HG02852 (cell line): ENCODE data around the gene SLC4A4.

Source experiments
- ATAC-seq: cut with Tn5 transposase; IDR thresholded peaks from one replicate; pipeline ENCODE4 v1.9.1; 2021; ENCODE audit warnings: mild to moderate bottlenecking, moderate library complexity; ENCODE audit not compliant: unreplicated experiment

Gene SLC4A4

GRCh38 chr4:71468116-71468710 lies 129.4 kb downstream of the SLC4A4 start:
- no peak for ATAC-seq

- no peak for ATAC-seq
Measured at GRCh38 chr4:71469541-71469940, 130.7 kb downstream of the SLC4A4 start.

- no peak for ATAC-seq
Measured at GRCh38 chr4:71470524-71470923, 131.7 kb downstream of the SLC4A4 start.

GRCh38 chr4:71472946-71473345 lies 134.1 kb downstream of the SLC4A4 start:
- no peak for ATAC-seq

- no peak for ATAC-seq
Measured at GRCh38 chr4:71473541-71474240, 134.9 kb downstream of the SLC4A4 start.

GRCh38 chr4:71474731-71475130 lies 135.9 kb downstream of the SLC4A4 start:
- ATAC-seq, result no peak

GRCh38 chr4:71476240-71476639 lies 137.4 kb downstream of the SLC4A4 start:
- ATAC-seq, result no peak

GRCh38 chr4:71486550-71487343 lies 147.9 kb downstream of the SLC4A4 start:
- no peak for ATAC-seq

GRCh38 chr4:71487344-71487920 lies 148.6 kb downstream of the SLC4A4 start:
- no peak for ATAC-seq

GRCh38 chr4:71494539-71494938 lies 155.7 kb downstream of the SLC4A4 start:
- ATAC-seq, result no peak

- ATAC-seq, result no peak
Measured at GRCh38 chr4:71495454-71495853, 156.6 kb downstream of the SLC4A4 start.

- no peak for ATAC-seq
Measured at GRCh38 chr4:71497078-71497477, 158.3 kb downstream of the SLC4A4 start.

- no peak for ATAC-seq
Measured at GRCh38 chr4:71498002-71498401, 159.2 kb downstream of the SLC4A4 start.

- no peak for ATAC-seq
Measured at GRCh38 chr4:71498625-71499024, 159.8 kb downstream of the SLC4A4 start.

GRCh38 chr4:71501992-71502391 lies 163.2 kb downstream of the SLC4A4 start:
- no peak for ATAC-seq

- ATAC-seq, result no peak
Measured at GRCh38 chr4:71518283-71518989, 179.6 kb downstream of the SLC4A4 start.

GRCh38 chr4:71520308-71520707 lies 181.5 kb downstream of the SLC4A4 start:
- ATAC-seq, result no peak

- no peak for ATAC-seq
Measured at GRCh38 chr4:71520850-71521249, 182.0 kb downstream of the SLC4A4 start.

- ATAC-seq, result no peak
Measured at GRCh38 chr4:71524756-71525155, 185.9 kb downstream of the SLC4A4 start.

GRCh38 chr4:71526637-71527406 lies 188.0 kb downstream of the SLC4A4 start:
- ATAC-seq, result peak; percentile 56
